GM19455 (cell line): ENCODE data around the gene MBTPS2.
"Not testable (repeated sequence)": the region's sequence is repeated elsewhere in the genome, so short reads cannot be mapped to it uniquely, and the experiment has no call there.

Source experiments
- ATAC-seq: cut with Tn5 transposase; IDR thresholded peaks from one replicate; pipeline ENCODE4 v1.9.1; 2021; ENCODE audit not compliant: unreplicated experiment

The MBTPS2 gene

DNA sequence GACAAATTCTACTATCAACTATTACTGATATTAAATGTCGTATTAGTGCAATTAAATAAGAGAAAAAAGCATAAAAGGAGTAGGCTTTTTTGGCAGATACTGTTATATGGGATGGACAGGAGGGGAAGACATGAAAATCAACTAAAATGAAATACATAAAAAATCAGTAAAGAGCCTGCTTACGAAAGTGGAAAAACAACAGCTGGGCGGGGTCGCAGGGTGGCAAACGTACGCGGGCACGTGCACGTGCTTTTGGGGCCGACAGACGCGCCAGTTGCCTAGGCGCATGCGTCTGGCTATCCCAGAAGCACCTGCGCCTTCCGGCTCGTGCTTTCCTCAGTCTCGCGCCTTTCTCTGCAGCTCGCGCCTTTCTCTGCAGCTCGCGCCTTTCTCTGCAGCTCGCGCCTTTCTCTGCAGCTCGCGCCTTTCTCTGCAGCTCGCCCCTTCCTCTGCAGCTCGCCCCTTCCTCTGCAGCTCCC is 16.6 kb downstream of the MBTPS2 start, which contains the start of gene YY2:
YY2 (plus strand) TSS at position 51 of the 479 bp plus-strand sequence. CDS start 498 bp downstream, outside the sequence.
- ATAC-seq = no peak

DNA sequence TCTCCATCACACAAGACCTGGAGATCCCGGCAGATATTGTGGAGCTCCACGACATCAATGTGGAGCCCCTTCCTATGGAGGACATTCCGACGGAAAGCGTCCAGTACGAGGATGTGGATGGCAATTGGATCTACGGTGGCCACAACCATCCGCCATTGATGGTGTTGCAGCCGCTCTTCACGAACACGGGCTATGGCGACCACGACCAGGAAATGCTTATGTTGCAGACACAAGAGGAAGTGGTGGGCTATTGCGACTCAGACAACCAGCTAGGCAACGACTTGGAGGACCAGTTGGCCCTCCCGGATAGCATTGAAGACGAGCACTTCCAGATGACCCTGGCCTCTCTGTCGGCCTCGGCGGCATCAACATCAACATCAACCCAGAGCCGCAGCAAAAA is 17.1 kb downstream of the MBTPS2 start:
- no peak for ATAC-seq

DNA sequence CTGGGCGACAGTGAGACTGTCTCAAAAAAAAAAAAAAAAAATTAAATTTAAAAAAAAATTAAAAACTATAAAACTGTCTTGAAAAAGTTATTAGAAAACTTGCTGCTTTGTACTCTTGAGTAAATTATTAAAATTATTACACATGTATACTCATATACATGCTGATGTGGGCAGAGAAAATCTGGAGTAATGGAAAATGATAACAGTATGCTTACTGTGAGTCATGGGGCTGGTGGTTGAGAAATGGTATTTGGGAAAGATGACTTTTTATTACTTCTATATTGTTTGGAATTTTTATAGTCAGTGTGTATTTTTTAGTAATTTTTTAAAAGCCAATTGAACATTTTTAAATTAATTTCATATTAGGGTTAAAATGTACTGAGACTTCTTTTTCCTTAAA is 23.8 kb downstream of the MBTPS2 start:
- ATAC-seq = no peak

DNA sequence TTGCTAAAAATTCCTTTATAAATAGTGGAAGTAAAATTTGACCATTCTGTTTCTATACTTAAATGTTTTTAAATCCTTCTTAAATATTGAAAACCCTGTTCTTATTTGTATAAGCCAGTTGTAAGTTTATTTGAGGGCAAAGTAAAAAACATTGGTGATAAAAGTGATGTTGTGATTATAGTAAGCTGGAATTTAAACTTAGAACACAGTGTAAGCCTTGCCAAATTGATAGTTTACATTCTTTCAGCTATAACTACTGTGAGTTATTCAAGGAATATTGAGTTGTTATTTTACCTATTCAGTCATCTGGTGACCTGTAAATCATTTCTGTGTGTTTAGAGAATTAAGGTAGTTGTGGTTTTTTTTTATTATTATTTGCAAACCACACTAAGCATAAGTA is 26.0 kb downstream of the MBTPS2 start:
- no peak for ATAC-seq

DNA sequence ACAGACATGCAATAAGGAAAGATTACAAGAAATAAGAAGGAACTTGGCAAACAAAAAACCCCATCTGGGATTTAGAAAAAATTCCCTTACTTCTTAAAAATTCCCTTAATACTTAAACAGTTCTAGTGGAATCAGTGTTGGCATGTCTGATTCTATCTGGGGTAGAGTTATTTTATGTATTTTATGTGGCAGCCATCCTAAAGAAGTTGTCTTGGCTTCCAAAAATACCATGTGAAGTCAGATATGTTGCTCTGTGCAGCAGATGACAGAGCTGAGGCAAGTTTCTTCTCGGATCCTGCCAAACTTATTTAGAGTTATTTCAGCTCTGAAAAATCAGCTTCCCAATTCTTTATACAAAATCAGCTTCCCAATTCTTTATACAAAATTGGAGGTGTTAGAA is 31.1 kb downstream of the MBTPS2 start:
- no peak for ATAC-seq

DNA sequence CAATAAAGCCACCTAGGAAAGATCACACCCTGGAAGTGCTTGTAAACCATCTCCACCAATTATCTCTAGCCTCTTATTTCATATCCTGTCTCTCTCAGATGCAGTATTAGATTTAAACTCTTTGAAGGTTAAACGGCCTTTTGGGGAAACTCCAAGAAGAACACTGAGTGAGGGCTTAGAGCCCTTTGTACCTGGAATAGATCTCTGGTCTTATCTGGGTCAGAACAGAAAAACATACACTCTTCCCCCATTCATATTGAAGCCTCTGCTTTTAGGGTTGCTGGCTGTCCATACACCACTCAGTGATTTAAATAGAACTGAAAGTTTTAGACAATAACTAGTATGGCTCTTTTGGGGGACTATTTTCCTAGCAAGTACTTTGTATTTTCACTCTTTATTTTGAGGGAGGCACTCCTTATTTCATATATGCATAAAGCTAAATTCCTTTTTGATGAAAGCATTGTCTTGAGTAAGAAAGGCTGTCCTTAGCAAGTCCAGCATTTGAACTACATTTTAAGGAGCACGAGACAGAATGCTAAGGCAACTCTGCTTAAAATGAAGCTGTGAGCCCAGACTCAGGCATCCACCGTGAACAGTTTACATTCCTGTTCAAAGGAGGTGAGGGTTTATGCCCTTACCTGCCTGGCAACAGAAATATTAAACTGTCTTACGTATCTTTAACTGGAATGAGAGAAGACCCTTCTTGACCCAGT is 33.8 kb downstream of the MBTPS2 start:
- ATAC-seq = no peak

DNA sequence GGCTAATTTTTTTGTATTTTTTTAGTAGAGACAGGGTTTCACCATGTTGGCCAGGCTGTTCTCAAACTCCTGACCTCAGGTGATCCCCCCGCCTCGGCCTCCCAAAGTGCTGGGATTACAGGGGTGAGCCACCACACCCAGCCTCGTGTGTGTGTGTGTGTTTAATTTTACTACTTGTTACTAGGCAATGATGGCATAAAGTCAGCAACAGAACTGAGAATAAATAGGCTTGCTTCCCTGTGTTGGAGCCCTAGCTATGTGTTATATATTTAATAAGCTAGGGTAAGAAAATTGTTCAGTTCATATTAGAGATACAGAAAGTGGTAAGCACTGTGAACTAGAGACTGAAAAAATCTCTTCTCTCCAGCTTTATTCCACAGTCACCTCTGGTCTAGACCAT is 34.8 kb downstream of the MBTPS2 start:
- not testable (repeated sequence) for ATAC-seq

DNA sequence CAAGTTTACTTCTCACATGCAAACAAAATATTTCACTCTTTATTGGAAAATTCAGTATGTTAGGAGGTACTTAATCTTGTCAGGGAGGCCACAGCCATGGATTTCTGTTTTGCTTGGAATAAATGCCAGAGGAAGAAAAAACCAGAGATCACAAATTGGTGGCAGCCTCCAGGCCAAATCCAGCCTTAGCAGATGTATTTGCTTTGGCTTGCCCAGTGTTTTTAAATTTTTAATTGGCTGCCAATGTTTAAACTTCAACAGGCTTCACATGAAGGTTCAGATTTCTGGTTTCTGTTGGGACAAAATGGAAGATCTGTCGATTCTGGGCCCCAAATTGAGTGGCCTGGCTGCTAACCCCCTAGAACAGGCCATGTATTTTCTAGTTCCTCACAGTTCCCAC is 35.6 kb downstream of the MBTPS2 start:
- no peak for ATAC-seq

DNA sequence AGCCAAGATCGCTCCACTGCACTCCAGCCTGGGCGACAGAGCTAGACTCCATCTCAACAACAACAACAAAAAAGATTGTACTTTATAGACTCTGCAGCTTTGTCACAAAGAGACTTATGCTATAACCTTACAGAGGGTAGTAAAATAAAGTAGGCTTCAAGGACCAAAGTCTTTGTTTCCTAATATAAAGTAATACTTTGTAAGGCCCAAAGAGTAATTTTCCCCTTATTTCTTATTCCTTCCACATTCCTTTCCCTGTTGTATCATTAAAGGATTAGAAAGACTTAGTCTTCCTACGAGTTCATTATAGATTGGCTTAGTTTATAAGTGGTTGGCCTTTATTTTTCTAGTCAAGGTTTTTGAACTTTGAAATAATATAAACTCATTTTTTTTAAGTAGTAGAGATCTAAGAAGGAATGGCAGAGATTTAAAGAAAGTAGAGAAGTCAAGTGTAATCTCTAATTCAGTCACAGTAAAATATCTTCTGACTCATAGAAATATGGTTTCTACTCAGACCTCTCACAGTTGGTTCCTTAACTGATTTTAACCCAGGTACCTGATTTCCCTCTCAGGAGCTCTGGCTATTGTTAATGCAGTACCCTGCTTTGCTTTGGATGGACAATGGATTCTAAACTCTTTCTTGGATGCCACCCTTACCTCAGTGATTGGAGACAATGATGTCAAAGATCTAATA is 42.6 kb downstream of the MBTPS2 start:
- ATAC-seq = no peak

DNA sequence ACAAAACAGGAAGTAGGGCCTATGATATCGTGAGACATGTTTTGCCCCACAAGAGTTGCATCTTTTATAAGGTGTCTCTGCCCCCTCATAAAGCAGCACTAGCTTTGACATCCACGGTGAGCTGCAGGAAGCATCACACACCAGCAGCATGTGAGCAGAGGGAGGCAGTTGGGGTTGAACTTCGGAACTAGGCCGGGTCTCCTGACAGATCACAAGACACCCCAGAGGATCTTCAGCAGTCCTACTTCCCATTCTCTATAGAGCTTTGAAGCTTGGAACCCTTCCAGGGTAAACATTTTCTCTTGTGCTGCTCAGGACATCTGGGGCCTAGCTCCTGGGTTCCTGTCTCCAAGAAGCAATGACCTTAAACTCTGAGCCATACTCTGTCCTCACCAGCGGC is 43.8 kb downstream of the MBTPS2 start:
- ATAC-seq = no peak

DNA sequence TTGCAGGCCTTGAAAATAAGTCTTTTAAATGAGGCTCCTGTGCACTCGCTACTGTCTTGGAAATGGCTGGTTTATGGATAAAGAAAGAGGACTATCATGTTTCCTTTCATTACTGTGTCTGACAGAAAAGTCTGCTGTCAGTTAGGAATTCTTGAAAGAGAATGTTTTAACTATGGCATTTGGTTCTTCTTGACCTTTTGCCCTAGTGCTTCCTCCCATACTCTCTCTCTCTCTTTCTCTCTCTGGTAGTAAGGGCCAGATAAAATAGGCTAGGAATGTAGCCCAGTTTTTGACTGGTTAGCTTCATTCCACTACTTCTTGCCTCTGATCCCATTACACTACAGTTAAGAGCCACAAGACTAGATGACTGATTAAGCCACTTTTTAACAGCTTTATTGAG is 46.2 kb downstream of the MBTPS2 start:
- no peak for ATAC-seq

DNA sequence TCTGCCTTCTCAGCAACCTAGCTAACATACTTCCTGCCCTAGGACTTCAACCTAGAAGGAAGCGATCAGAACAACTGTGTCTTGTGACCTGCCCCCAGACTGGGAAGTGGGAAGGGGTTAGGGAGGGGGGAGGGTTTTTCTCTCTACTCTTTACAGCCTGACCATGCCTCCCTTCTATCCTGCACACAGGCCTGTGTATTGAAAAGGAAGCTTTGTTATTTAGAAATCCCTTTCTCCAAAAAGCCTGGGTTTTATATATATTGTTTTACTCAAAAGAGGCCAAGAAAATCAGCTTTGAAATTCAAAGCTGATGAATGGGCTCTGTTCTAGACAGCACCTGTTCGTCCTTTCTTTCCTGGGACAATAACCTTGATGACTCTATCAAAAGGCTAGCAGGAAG is 65.9 kb downstream of the MBTPS2 start:
- ATAC-seq = no peak

DNA sequence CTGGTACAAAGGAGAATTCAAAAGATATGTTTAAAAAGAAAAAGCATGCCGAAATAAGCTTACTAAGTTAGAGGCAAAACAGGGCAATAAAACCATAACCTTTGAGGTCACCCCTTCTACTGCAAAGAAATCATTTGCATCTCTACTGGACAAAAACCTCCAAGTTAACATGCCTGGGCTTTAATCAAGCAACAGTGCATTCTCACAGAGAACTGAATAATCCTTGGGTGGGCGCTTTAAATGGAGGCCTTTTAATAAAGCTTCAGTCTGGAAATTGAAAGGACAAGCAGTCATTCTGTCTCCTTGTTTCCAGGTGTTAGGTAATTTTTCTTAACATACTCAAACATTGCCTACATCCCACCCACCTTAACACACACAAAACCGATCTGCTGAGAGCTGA is 66.5 kb downstream of the MBTPS2 start:
- ATAC-seq = no peak

DNA sequence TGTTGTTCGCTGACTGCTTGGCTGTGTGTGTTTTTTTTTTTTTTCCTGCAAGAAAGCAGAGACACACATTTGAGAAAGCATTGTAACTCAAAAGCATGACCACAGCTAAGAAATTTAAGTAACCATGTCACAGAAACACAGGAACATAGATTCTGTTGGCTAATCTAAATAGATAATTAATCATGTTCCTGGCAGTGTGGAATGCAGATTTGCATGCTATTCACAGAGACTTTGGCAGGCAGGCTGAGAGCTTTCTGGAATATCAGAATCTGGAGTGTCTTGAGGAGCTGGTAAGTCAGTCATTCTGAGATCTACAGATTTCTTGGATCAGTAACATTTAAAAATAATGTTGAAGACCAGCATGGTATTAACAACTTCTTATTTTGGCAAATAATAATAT is 67.8 kb downstream of the MBTPS2 start:
- no peak for ATAC-seq

DNA sequence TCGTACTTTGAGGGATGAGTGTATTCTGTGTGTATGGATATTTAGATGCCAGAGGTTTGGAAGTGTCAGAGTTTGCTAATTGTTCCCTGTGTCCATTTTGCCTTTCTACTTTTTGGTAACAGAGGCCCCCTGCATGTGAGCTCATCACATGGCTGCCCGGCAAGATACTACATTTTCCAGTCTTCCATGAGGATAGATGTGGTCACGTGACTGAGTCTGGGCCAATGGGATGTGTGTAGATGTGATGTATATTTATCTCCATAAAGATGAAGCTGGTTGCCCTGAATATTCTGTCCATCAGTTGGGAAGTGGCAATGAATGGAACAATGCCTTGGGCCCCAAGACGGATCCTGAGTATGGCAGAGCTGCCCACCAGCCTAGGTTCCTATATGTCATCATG is 72.1 kb downstream of the MBTPS2 start:
- no peak for ATAC-seq

DNA sequence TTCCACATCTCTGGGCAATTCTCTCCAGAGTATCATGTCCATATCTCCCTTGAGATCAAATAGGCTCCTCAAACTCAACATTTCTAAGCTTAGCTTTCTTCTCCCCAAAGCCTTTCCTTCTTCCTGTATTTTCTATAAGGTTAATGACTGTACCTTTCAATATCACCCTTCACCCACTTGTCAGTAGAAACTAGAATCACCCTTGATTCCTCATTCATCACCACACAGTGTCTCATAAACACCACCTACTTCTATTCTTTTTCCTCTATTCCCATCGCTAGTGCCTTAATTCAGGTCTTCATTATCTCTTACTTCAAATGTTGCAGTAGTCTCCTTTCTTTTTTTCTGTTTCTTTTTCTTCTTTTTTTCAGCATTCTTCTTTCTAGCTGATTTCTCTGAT is 72.8 kb downstream of the MBTPS2 start:
- no peak for ATAC-seq

DNA sequence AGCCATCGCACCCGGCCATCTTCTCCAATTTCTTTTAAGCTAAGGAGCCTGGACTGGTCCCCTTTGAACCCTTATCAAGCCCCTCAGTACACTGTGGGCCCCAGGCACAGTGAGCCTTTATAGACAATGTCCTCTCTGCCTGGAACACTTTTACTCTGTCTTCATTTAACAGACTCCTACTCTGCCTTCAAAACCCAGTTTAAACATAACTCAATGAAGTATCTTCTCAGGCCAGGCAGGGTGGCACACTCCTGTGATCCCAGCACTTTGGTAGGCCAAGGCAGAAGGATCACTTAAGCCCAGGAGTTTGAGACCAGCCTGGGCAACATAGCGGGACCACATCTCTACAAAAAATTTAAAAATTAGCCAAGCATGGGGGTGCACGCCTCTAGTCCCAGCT is 73.6 kb downstream of the MBTPS2 start:
- no peak for ATAC-seq

DNA sequence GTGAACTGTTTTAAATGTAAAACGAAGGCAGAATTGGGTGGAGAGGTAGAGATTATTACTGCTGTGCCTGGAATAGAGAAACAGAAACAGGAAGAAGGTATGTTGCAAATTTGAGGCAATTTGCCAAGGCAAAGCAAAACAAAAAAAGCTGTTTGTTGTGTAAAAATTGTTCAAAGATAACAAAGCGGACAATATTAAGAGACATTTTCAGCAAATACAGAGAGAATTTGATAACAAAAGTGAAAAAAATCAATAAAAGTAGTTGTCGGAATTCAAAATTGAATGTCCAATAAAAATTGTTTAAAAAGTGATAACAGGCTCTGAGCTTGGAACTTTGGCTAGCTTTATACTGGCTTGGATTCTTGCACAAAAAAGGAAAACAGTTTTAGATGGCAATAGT is 86.7 kb downstream of the MBTPS2 start:
- ATAC-seq = no peak

DNA sequence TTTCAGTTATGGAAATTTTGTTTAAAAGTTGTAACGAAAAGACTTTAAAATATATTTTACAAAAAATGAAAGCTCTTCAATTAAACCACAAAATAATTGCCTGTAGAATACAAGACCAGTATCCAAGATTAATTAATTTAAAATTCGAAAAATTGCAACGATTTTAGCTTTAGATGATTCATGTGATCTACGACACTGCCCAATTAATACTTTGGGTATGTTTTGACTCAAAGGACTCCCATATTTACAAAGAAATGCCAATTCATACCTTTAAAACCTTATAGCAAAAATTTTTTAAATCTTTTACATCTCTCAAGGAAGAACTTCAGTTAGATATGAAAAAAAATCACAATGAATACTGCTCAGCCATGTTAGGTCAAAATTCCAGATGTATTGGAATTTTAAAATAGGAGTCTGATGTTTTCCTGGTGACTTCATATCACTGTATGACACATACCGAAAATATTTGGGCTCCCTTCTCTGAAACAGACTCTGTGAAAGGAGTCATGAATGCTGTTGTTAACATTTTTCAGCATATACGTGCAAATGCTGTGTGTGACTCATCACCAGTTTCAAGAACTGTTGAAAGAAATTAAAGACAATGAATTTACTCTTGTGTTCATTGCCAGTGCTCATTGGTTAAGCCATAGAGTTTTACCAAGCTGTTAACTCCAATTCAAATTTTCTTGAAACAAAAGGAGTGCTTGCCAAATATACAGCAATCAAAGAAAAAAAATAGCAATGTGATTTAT is 87.3 kb downstream of the MBTPS2 start:
- no peak for ATAC-seq

DNA sequence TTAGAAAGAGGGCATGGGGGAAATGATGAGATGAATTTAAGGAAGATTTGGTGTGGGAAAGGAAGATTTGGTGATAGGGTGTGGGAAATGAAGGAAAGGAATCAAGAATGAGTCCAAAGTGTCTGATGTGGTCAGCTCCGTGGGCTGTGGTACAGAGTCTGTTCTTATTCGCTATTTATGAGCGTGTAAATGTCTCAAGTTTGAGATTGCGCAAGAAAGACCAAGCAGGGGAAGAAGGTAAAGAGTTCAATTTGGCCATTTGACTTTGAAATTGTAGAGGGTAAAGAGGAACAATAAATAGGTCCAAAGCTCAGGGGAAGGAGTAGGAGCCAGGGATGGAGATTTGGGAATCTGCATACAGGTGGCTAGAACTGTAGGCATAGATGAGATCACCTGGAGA is 89.8 kb downstream of the MBTPS2 start:
- no peak for ATAC-seq

DNA sequence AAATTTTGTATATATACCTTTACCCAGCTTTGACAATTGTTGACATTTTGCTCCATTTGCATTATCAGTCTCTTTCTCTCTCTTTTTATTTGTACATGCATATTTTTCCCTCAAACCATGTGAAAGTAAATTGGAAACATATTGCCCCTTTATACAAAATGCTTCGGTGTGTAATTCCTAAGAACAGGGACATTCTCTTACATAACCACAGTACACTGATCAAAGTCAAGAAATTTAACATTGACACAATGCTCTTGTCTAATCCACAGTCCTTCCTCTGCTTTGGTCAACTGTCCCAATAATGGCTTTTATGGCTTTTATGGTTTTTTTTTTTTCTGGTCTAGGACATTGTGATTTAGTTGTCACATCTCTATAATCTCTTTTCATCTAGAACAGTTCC is 91.6 kb downstream of the MBTPS2 start:
- ATAC-seq = no peak
